ENCODE data around the gene PSMD9.

PSMD9 gene

DNA sequence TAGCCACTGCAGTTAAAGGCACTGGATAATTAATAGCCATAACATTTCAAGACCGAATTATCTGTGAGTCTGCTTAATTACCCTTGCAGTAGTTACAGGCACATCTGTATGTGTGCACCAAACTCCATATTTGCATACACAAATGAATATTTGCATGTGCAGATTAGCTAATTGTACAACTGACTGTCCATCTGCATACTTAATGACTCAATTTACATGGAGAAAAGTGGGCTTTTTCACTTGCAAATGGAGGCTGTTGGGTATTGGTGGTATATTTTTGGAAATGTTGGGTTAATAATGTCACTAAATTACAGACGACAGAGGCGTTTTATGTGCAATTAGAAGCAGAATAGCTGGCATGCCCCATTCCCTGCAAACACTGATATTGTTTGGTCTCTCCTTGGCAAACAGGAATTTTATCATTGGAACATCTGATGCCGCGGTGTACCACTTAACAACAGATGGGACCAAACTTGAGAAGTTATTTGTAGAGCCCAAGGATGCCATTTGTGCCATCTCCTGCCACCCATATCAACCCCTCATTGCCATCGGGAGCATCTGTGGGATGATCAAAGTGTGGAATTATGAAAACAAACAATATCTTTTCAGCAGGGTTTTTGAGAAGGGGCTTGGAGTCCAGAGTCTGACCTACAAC lies 69.4 kb downstream of the PSMD9 start:
- Histone ChIP-seq H3K4me1 (ENCODE audit: control insufficient read depth, insufficient read depth, low read length) (peaks cover 14% of the 10 kb centered on the region), H3K27me3 (ENCODE audit: control insufficient read depth, insufficient read depth, low read length) (no peaks in the 10 kb centered on the region), H3K36me3 (ENCODE audit: control insufficient read depth, insufficient read depth, low read length) (no peaks in the 10 kb centered on the region), H3K27ac (ENCODE audit: low read depth, low read length) (no peak overlapping the region), H3K9ac (ENCODE audit: low read depth, low read length) (no peak overlapping the region), H3K9me3 (ENCODE audit: control insufficient read depth, insufficient read depth, low read length) (no peaks in the 10 kb centered on the region), H3K4me3 (ENCODE audit: low read depth, low read length) (no peak overlapping the region)

DNA sequence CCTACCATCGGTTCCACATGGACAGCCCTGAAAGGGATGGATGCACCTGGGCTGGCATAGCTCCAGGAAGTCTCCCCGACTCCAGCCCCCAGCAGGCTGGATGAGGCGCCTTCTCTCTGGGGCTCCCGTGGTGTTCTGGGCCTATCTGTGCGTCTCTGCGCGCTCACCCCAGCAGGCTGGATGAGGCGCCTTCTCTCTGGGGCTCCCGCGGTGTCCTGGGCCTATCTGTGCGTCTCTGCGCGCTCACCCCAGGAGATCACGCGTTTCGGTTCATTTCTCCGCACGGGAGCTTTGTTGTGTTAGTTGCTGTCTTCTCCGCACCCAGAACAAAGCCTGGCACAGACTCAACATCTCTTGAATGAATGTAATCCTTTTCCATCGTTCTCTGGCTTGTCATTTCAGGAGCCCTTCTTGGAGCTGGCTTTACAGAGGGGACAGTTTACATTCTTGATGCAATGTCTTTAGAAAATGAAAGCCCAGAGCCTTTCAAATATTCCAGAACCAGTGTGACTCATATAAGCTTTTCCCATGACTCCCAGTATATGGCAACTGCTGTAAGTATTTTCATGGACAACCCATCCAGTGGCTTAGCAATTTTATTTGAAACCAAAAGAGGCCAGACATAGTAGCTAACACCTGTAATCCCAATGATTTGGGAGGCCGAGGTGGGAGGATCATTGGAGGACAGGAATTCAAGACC lies 70.1 kb downstream of the PSMD9 start:
- peaks cover 14% of the 10 kb centered on the region for H3K4me1 ChIP-seq (ENCODE audit: control insufficient read depth, insufficient read depth, low read length)
- H3K4me3 ChIP-seq (ENCODE audit: low read depth, low read length): no peak overlapping the region
- no peaks in the 10 kb centered on the region for H3K27me3 ChIP-seq (ENCODE audit: control insufficient read depth, insufficient read depth, low read length)
- no peak overlapping the region for H3K9ac ChIP-seq (ENCODE audit: low read depth, low read length)
- H3K27ac ChIP-seq (ENCODE audit: low read depth, low read length): no peak overlapping the region
- H3K36me3 ChIP-seq (ENCODE audit: control insufficient read depth, insufficient read depth, low read length): no peaks in the 10 kb centered on the region
- H3K9me3 ChIP-seq (ENCODE audit: control insufficient read depth, insufficient read depth, low read length): no peaks in the 10 kb centered on the region

DNA sequence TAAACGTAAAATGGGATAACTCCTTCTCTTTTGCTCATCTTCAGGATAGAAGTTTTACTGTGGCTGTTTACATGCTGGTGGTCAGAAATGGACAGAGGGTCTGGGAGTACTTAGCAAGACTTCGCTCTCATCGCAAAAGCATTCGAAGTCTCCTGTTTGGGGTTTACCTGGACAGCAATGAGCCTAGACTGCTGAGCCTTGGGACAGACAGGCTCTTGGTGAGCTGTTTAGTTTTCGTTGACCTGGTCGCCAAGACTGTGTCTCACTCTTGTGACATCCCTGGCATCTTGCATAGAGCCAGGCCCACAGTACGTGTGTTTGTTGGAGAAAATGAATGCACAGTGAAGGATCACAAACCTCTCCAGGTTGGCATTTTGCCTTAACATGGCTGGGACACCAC lies 72.0 kb downstream of the PSMD9 start:
- Histone ChIP-seq H3K27ac (ENCODE audit: low read depth, low read length) (no peak overlapping the region), H3K36me3 (ENCODE audit: control insufficient read depth, insufficient read depth, low read length) (no peaks in the 10 kb centered on the region), H3K9ac (ENCODE audit: low read depth, low read length) (no peak overlapping the region), H3K4me1 (ENCODE audit: control insufficient read depth, insufficient read depth, low read length) (peaks cover 14% of the 10 kb centered on the region), H3K9me3 (ENCODE audit: control insufficient read depth, insufficient read depth, low read length) (no peaks in the 10 kb centered on the region), H3K27me3 (ENCODE audit: control insufficient read depth, insufficient read depth, low read length) (no peaks in the 10 kb centered on the region), H3K4me3 (ENCODE audit: low read depth, low read length) (no peak overlapping the region)

DNA sequence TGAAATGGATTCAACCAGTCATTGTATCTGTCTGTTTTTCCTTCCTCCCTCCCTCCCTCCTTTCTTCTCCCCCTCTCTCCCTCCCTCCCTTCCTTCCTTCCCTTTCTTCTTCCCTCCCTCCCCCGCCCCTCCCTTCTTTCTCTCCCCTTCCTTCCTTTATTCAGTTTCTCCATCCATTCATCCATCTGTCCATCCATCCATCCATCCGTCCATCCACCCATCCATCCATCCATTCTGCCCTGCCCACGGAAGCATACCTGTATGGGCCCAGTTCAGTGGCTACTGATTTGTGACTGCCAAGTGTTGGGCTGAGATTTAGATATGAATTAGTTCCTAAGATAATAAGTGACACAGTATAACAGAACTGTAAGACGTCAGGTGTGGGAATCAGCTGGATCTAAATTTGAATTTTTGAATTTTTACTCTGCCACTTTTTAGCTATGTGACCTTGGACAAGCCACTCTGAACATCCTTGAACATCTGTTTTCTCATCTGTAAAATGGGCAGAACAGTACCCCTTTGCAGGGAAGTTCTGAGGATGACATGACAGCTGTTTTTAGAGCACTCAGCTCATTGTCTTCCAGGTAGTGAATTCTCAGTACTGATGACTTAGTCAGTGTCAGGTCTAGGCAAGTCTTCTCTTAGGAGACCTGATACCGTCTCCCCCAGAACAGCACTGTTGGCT lies 72.7 kb downstream of the PSMD9 start:
- Histone ChIP-seq H3K4me1 (ENCODE audit: control insufficient read depth, insufficient read depth, low read length) (peaks cover 14% of the 10 kb centered on the region), H3K4me3 (ENCODE audit: low read depth, low read length) (no peak overlapping the region), H3K9me3 (ENCODE audit: control insufficient read depth, insufficient read depth, low read length) (no peaks in the 10 kb centered on the region), H3K27me3 (ENCODE audit: control insufficient read depth, insufficient read depth, low read length) (no peaks in the 10 kb centered on the region), H3K9ac (ENCODE audit: low read depth, low read length) (no peak overlapping the region), H3K27ac (ENCODE audit: low read depth, low read length) (no peak overlapping the region), H3K36me3 (ENCODE audit: control insufficient read depth, insufficient read depth, low read length) (no peaks in the 10 kb centered on the region)

DNA sequence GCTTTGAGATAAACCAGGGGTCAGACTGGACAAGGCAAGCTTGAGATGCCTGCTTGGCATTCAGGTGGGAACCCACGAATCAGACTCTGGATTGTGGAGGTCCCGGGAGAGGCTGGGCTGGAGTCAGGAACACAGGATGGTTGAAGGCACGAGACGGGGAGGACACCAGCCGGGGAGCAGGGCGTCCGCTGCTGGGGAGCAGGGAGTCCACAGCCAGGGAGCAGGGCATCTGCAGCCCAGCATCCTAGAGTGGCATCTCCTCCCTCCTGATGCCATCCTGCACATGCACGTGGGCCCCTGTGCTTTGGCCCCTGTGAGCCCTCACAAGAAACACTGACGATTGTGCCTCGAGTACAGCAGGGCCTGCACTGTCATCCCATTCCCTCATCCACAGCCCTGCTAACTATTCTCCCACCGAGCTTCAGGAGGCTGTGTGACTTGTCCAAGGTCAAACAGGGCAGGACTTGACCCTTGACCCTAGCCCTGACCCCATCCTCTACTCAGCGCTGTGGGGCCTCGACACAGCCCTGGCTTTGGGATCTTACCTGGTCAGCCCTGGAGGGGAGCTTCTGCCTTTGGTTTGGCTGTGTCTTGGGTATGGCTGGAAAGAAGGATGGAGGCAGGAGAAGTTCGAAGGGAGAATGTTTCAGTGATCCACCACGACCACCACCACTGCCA lies 74.9 kb downstream of the PSMD9 start:
- Histone ChIP-seq H3K9ac (ENCODE audit: low read depth, low read length) (no peak overlapping the region), H3K4me1 (ENCODE audit: control insufficient read depth, insufficient read depth, low read length) (peaks cover 5% of the 10 kb centered on the region; the same call in 1 of the 2 replicates), H3K9me3 (ENCODE audit: control insufficient read depth, insufficient read depth, low read length) (no peaks in the 10 kb centered on the region), H3K27me3 (ENCODE audit: control insufficient read depth, insufficient read depth, low read length) (no peaks in the 10 kb centered on the region), H3K4me3 (ENCODE audit: low read depth, low read length) (no peak overlapping the region), H3K27ac (ENCODE audit: low read depth, low read length) (no peak overlapping the region), H3K36me3 (ENCODE audit: control insufficient read depth, insufficient read depth, low read length) (no peaks in the 10 kb centered on the region)

DNA sequence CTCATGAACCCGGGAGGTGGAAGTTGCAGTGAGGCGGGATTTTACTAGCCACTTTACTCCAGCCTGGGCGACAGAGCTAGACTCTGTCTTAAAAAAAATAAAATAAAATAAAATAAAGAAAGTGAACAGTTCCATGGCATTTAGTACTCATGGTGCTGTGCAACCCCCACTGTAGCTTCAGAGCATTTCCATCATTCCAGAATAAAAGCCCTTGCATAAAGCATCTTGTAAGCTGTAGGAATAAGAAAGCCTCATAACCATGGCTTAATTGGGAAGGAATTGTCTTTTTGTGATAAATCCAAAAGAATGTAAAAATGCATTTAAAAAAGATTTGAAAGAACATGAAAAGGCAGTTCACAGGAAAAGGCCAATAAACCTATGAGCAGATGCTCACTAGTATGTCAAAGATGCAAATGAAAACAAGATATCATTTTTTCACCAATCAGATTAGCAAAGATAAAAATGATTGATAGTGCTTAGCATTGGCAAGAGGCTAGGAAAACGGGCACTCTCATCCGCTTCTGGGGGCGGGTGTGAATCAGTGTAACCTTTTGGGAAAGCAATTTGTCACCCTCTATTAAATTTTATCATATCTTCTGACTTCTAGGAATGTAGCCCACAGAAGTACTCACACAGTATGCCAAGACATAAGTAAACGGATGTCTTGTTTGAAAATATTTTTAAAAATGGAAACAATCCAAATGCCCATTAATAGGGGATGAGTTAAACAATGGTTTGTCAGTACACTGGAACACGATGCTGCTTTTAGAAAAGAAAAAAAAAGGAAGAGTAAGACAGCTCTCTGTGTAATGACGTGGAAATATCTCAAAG lies 76.4 kb downstream of the PSMD9 start:
- Histone ChIP-seq H3K4me1 (ENCODE audit: control insufficient read depth, insufficient read depth, low read length) (no peaks in the 10 kb centered on the region), H3K27me3 (ENCODE audit: control insufficient read depth, insufficient read depth, low read length) (no peaks in the 10 kb centered on the region), H3K27ac (ENCODE audit: low read depth, low read length) (no peak overlapping the region), H3K9me3 (ENCODE audit: control insufficient read depth, insufficient read depth, low read length) (no peaks in the 10 kb centered on the region), H3K9ac (ENCODE audit: low read depth, low read length) (no peak overlapping the region), H3K36me3 (ENCODE audit: control insufficient read depth, insufficient read depth, low read length) (no peaks in the 10 kb centered on the region), H3K4me3 (ENCODE audit: low read depth, low read length) (no peak overlapping the region)

DNA sequence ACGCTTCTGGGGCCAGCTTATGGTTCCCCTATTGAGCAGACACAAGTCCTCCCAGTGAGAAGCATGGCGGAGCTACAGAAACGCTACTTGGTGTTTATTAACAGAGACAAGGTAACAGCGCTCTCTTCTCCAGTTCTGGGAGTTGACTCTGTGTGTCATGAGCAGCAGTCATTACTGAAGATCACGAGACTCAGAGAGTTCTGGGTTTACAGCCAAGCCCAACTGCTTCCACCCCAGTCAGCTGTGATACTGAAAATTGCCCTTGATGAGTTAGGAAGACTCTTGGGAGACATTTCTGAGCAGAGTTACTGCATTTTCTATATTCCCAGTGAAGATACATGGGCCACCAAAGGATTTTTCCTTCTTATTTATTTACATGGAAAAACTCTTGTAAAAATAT lies 78.4 kb downstream of the PSMD9 start:
- Histone ChIP-seq H3K27me3 (ENCODE audit: control insufficient read depth, insufficient read depth, low read length) (no peaks in the 10 kb centered on the region), H3K9me3 (ENCODE audit: control insufficient read depth, insufficient read depth, low read length) (no peaks in the 10 kb centered on the region), H3K9ac (ENCODE audit: low read depth, low read length) (no peak overlapping the region), H3K4me1 (ENCODE audit: control insufficient read depth, insufficient read depth, low read length) (no peaks in the 10 kb centered on the region), H3K4me3 (ENCODE audit: low read depth, low read length) (no peak overlapping the region), H3K36me3 (ENCODE audit: control insufficient read depth, insufficient read depth, low read length) (no peaks in the 10 kb centered on the region), H3K27ac (ENCODE audit: low read depth, low read length) (no peak overlapping the region)
